HepG2 (cell line): ENCODE data around the gene VPS18. TPM values are rescaled to one million over a fixed set of nuclear protein-coding genes. Genes with fewer than 3 reads are reported as not detected.

Source experiments
- FOXJ3 ChIP-seq: sonication (generic); formaldehyde crosslinking; IDR thresholded peaks from 2 replicates; pipeline ENCODE4 v1.4.0; 2020; ENCODE audit warnings: missing genetic modification reagents, mild to moderate bottlenecking, borderline replicate concordance
- HMG20B ChIP-seq: conservative IDR thresholded peaks from 2 replicates; pipeline ENCODE4 v1.6.1; 2016; ENCODE audit warnings: missing genetic modification reagents, missing compliant biosample characterization
- HNRNPLL ChIP-seq: fragments of 200-400 bp; formaldehyde crosslinking; IDR thresholded peaks from 2 replicates; pipeline ENCODE4 v1.6.1; 2017; ENCODE audit warnings: mild to moderate bottlenecking, low read depth, low read length; ENCODE audit not compliant: poor library complexity, severe bottlenecking
- MED13 ChIP-seq: sonication (generic); formaldehyde crosslinking; IDR thresholded peaks from 2 replicates; pipeline ENCODE4 v1.5.0; 2020; ENCODE audit warnings: missing genetic modification reagents
- MYC ChIP-seq: sonication (generic); formaldehyde crosslinking; IDR thresholded peaks from 2 replicates; pipeline ENCODE4 v1.9.0; 2021; ENCODE audit warnings: missing genetic modification reagents, borderline replicate concordance
- NCOR1 ChIP-seq: fragments of 200-600 bp; sonication (generic); IDR thresholded peaks from 2 replicates; pipeline ENCODE4 v1.7.0; 2017; ENCODE audit warnings: antibody characterized with exemption, low read length, borderline replicate concordance
- NFKBIZ ChIP-seq: IDR thresholded peaks from 2 replicates; pipeline ENCODE4 v1.6.1; 2018; ENCODE audit warnings: missing genetic modification reagents, missing compliant biosample characterization
- SNAPC2 ChIP-seq: sonication (generic); formaldehyde crosslinking; IDR thresholded peaks from 2 replicates; pipeline ENCODE4 v1.8.1; 2022; ENCODE audit warnings: mild to moderate bottlenecking, missing genetic modification reagents
- XRCC5 ChIP-seq: fragments of 200-400 bp; formaldehyde crosslinking; optimal IDR thresholded peaks from 2 replicates; pipeline ENCODE3; 2017; ENCODE audit warnings: mild to moderate bottlenecking, low read length
- YEATS4 ChIP-seq: sonication (generic); formaldehyde crosslinking; IDR thresholded peaks from 2 replicates; pipeline ENCODE4 v1.4.0; 2020; ENCODE audit warnings: missing genetic modification reagents, borderline replicate concordance
- ZNF790 ChIP-seq: sonication (generic); formaldehyde crosslinking; IDR thresholded peaks from 2 replicates; pipeline ENCODE4 v1.8.0; 2022; ENCODE audit warnings: missing genetic modification reagents, mild to moderate bottlenecking, borderline replicate concordance
- ZSCAN21 ChIP-seq: sonication (generic); formaldehyde crosslinking; IDR thresholded peaks from 2 replicates; pipeline ENCODE4 v1.8.0; 2022; ENCODE audit warnings: mild to moderate bottlenecking, missing genetic modification reagents, moderate library complexity, borderline replicate concordance
- polyA plus RNA-seq, 8 experiments: library from polyadenylated mRNA; depleted of rRNA in 3 of 8; stranded (reverse) in 7 of 8; unstranded in 1 of 8; fragments of >200 nt; fragmentation: Illumina TruSeq in 4 of 8; extraction: Trizol in 4 of 8; gene quantifications; 2 replicates each; pipeline versions ENCODE4 v1.2.1 to v1.2.3, GENCODE V29; 2011 to 2016; ENCODE audit warnings: low read depth in 4 of 8, missing spikeins in 1 of 8, mixed read lengths in 1 of 8; ENCODE audit not compliant: insufficient read depth in 1 of 8
- total RNA-seq, 5 experiments: library from RNA; depleted of rRNA; stranded (reverse); fragments of >200 nt; fragmentation: Illumina TruSeq; extraction: Trizol; gene quantifications; 2 replicates each; pipeline ENCODE4 v1.2.3, GENCODE V29; 2016; ENCODE audit warnings: low read depth in 1 of 5
- TF ChIP-seq, protein P1 (sequence below): sonication (generic); formaldehyde crosslinking; IDR thresholded peaks from 2 replicates; pipeline ENCODE4 v1.4.0; 2020; ENCODE audit warnings: missing genetic modification reagents
- TF ChIP-seq, protein P2 (sequence below): sonication (generic); formaldehyde crosslinking; IDR thresholded peaks from 2 replicates; pipeline ENCODE4 v1.4.0; 2020; ENCODE audit warnings: missing genetic modification reagents
- TF ChIP-seq, protein P3 (sequence below): sonication (generic); formaldehyde crosslinking; IDR thresholded peaks from 2 replicates; pipeline ENCODE4 v1.4.0; 2020; ENCODE audit warnings: missing genetic modification reagents
- TF ChIP-seq, protein P4 (sequence below): IDR thresholded peaks from 2 replicates; pipeline ENCODE4 v1.6.1; 2012; ENCODE audit warnings: inconsistent platforms
- TF ChIP-seq, protein P5 (sequence below): conservative IDR thresholded peaks from 2 replicates; pipeline ENCODE4 v1.6.1; 2018; ENCODE audit warnings: missing genetic modification reagents
- TF ChIP-seq, protein P6 (sequence below): IDR thresholded peaks from 2 replicates; pipeline ENCODE4 v1.6.1; 2016; ENCODE audit warnings: mild to moderate bottlenecking
- TF ChIP-seq, protein P7 (sequence below): sonication (generic); formaldehyde crosslinking; IDR thresholded peaks from 2 replicates; pipeline ENCODE4 v1.4.0; 2020; ENCODE audit warnings: mild to moderate bottlenecking, low read depth, missing genetic modification reagents
- TF ChIP-seq, protein P8 (sequence below): IDR thresholded peaks from 2 replicates; pipeline ENCODE4 v1.6.1; 2016; ENCODE audit warnings: missing genetic modification reagents, missing compliant biosample characterization

VPS18 gene
- total and polyA plus RNA-seq, 2 of the 13 experiments (the other 11 are each of a cell fraction or from before 2014, with no cell fraction given) = 5.8 to 17.0 TPM

DNA sequence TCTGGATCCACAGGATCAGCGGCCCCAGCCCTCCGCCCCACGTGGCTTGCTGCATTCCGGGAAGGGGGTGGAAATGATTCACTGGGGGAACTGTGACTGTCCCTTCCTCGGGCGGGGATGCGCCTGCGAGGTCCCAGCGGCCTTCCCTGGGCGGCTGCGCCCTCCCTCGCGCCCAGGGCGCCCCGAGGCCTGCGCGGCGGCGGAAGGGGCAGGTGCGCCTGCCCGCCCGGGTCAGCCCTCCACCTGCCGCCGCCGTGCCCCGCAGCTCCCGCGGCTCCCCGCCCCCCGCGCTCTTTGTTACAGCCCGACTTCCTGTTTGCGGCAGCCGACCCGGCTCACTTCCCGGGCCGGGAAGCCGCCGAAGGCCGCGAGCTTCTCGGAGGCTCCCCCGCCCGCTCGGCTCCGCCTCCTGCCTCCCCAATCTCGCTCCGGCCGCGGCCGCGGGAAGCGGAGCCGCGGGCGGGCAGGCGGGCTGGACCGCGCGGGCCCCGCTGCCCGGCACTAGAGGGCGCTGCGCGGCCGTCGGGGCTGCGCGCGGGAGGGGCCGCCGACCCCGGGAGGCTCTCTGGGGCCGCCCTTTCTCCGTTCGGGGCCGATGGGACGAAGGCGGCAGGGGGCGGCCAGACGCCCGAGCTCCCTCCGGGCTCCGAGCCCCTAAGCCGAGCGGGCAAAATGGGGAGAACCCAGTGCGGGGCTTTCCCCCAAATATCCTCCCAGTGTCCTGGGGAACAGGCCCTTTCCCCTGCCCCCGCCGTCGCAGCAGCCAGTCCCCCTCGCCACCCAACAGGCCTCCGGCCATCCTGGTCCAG is 47.5 kb downstream of the VPS18 start (continued):
- TF ChIP-seq, protein P1, sequence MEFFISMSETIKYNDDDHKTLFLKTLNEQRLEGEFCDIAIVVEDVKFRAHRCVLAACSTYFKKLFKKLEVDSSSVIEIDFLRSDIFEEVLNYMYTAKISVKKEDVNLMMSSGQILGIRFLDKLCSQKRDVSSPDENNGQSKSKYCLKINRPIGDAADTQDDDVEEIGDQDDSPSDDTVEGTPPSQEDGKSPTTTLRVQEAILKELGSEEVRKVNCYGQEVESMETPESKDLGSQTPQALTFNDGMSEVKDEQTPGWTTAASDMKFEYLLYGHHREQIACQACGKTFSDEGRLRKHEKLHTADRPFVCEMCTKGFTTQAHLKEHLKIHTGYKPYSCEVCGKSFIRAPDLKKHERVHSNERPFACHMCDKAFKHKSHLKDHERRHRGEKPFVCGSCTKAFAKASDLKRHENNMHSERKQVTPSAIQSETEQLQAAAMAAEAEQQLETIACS (CRISPR knock-in tag) = peak; percentile 24; the same call in 1 of the 2 replicates
- peak; percentile 54 for TF ChIP-seq HNRNPLL
- peak; percentile 79 for TF ChIP-seq MYC
- TF ChIP-seq YEATS4 (CRISPR knock-in tag) = peak; percentile 85
- peak; percentile 38 for TF ChIP-seq XRCC5
- no peak for TF ChIP-seq HMG20B
- TF ChIP-seq SNAPC2 (CRISPR knock-in tag) = no peak
- peak; percentile 69; the same call in 1 of the 2 replicates for TF ChIP-seq ZSCAN21 (CRISPR knock-in tag)
- TF ChIP-seq, protein P2, sequence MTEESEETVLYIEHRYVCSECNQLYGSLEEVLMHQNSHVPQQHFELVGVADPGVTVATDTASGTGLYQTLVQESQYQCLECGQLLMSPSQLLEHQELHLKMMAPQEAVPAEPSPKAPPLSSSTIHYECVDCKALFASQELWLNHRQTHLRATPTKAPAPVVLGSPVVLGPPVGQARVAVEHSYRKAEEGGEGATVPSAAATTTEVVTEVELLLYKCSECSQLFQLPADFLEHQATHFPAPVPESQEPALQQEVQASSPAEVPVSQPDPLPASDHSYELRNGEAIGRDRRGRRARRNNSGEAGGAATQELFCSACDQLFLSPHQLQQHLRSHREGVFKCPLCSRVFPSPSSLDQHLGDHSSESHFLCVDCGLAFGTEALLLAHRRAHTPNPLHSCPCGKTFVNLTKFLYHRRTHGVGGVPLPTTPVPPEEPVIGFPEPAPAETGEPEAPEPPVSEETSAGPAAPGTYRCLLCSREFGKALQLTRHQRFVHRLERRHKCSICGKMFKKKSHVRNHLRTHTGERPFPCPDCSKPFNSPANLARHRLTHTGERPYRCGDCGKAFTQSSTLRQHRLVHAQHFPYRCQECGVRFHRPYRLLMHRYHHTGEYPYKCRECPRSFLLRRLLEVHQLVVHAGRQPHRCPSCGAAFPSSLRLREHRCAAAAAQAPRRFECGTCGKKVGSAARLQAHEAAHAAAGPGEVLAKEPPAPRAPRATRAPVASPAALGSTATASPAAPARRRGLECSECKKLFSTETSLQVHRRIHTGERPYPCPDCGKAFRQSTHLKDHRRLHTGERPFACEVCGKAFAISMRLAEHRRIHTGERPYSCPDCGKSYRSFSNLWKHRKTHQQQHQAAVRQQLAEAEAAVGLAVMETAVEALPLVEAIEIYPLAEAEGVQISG (CRISPR knock-in tag) = 0 out of 2 replicates have a peak, but pooled peaks have one; percentile 46
- TF ChIP-seq, protein P3, sequence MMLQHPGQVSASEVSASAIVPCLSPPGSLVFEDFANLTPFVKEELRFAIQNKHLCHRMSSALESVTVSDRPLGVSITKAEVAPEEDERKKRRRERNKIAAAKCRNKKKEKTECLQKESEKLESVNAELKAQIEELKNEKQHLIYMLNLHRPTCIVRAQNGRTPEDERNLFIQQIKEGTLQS (CRISPR knock-in tag) = no peak
- no peak for TF ChIP-seq NCOR1
- TF ChIP-seq, protein P4, sequence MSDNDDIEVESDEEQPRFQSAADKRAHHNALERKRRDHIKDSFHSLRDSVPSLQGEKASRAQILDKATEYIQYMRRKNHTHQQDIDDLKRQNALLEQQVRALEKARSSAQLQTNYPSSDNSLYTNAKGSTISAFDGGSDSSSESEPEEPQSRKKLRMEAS = peak; percentile 89
- TF ChIP-seq MED13 (CRISPR knock-in tag) = no peak
- TF ChIP-seq, protein P5, sequence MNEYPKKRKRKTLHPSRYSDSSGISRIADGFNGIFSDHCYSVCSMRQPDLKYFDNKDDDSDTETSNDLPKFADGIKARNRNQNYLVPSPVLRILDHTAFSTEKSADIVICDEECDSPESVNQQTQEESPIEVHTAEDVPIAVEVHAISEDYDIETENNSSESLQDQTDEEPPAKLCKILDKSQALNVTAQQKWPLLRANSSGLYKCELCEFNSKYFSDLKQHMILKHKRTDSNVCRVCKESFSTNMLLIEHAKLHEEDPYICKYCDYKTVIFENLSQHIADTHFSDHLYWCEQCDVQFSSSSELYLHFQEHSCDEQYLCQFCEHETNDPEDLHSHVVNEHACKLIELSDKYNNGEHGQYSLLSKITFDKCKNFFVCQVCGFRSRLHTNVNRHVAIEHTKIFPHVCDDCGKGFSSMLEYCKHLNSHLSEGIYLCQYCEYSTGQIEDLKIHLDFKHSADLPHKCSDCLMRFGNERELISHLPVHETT (CRISPR knock-in tag) = peak; percentile 79; the same call in 1 of the 2 replicates
- TF ChIP-seq, protein P6, sequence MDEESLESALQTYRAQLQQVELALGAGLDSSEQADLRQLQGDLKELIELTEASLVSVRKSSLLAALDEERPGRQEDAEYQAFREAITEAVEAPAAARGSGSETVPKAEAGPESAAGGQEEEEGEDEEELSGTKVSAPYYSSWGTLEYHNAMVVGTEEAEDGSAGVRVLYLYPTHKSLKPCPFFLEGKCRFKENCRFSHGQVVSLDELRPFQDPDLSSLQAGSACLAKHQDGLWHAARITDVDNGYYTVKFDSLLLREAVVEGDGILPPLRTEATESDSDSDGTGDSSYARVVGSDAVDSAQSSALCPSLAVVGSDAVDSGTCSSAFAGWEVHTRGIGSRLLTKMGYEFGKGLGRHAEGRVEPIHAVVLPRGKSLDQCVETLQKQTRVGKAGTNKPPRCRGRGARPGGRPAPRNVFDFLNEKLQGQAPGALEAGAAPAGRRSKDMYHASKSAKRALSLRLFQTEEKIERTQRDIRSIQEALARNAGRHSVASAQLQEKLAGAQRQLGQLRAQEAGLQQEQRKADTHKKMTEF (CRISPR knock-in tag) = 0 out of 2 replicates have a peak, but pooled peaks have one; percentile 11
- no peak for TF ChIP-seq FOXJ3 (CRISPR knock-in tag)
- TF ChIP-seq, protein P7, sequence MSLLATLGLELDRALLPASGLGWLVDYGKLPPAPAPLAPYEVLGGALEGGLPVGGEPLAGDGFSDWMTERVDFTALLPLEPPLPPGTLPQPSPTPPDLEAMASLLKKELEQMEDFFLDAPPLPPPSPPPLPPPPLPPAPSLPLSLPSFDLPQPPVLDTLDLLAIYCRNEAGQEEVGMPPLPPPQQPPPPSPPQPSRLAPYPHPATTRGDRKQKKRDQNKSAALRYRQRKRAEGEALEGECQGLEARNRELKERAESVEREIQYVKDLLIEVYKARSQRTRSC = 0 out of 2 replicates have a peak, but pooled peaks have one; percentile 17
- TF ChIP-seq, protein P8, sequence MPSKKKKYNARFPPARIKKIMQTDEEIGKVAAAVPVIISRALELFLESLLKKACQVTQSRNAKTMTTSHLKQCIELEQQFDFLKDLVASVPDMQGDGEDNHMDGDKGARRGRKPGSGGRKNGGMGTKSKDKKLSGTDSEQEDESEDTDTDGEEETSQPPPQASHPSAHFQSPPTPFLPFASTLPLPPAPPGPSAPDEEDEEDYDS (CRISPR knock-in tag) = no peak
- TF ChIP-seq NFKBIZ (CRISPR knock-in tag) = no peak; the same call in 1 of the 2 replicates
- TF ChIP-seq ZNF790 (CRISPR knock-in tag) = peak; percentile 56; the same call in 1 of the 2 replicates
